GM21619 (cell line): ENCODE results near the gene TMEM204.
"Not testable (repeated sequence)": the region's sequence is repeated elsewhere in the genome, so short reads cannot be mapped to it uniquely, and the experiment has no call there.

ENCODE experiments used
- ATAC-seq: cut with Tn5 transposase; IDR thresholded peaks from one replicate; pipeline ENCODE4 v1.9.1; 2021; ENCODE audit not compliant: unreplicated experiment

The TMEM204 gene

DNA sequence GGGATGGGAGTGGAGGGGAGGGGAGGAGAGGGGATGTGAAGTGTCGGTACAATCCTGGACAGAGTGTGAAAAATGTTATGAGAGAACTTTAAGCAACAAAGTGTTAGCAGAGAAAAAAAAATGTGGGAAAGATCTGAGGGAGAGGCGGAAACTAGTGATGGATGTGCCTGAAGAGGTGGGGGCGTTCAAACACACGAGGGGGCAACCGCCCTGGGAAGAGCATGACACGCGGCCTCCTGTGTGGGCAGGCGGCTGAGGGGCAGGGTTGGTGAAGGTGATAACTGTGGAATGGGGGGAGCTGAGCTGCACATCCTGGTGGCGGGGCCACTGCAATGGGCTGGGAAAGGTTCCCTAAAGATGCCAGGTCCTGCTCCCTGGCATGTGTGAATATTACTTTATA, 48.3 kb downstream of the TMEM204 start:
- ATAC-seq: no peak

DNA sequence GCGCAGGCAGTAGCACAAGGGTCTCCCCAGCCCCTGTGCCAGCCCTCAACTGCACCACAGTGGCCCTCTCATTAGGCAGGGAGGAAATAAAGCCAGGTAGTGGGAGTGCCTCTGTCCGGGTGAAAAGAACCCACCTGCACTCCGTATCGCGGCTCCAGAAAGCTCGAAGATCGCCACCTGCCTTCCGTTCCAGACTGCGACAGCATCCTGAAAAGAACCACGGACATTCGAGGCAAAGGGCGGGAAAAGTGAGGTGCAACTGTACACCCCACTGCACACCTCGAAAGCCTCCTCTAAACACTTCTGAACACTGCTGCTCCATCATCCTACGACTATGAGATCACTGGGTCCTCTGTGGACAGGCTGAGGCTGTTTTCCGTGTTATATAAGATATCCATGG, 49.7 kb downstream of the TMEM204 start:
- ATAC-seq: no peak

DNA sequence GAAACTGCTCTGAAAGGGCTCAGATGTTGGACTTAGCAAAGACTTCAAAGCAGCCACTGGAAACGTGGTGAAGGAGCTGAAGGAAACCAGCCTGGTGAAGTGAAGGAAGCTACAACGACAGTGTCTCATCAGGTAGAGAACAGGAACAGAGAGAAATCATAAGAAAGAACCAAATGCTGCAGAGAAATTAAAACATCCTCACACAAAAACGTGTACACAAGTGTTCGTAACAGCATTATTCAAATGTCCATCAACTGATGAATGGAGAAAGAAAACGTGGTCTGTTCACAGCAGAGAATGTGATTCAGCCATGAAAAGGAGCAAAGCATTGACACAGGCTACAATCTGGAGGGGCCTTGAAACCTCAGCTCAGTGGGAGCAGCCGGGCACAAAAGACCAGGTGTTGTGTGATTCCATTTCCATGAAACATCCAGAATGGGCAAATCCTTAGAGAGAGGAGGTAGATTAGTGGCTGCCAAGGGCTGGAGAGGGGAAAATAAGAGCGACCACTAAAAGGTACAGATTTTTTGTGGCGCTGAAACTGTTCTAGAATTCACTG, 51.5 kb downstream of the TMEM204 start:
- ATAC-seq: no peak

DNA sequence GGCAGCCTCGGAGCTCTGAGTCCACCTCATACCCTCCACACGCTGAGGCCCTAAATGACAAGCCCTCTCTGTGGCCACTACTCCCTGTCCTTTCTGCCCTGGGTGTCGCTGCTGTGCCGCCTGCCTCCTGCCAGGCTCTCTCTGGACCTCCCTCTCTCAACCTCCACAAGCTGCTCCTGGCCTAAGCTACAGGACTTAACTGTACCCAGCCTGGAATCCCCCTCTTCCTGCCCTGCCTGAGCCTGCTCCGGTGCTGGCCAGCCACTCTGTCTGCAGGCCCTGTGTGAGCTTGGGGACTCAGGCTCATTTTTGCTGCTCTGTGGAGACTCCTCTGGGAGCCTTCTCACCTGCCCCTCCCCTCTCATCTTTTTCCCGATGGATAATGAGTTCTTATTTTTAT, 56.9 kb downstream of the TMEM204 start:
- ATAC-seq: no peak

DNA sequence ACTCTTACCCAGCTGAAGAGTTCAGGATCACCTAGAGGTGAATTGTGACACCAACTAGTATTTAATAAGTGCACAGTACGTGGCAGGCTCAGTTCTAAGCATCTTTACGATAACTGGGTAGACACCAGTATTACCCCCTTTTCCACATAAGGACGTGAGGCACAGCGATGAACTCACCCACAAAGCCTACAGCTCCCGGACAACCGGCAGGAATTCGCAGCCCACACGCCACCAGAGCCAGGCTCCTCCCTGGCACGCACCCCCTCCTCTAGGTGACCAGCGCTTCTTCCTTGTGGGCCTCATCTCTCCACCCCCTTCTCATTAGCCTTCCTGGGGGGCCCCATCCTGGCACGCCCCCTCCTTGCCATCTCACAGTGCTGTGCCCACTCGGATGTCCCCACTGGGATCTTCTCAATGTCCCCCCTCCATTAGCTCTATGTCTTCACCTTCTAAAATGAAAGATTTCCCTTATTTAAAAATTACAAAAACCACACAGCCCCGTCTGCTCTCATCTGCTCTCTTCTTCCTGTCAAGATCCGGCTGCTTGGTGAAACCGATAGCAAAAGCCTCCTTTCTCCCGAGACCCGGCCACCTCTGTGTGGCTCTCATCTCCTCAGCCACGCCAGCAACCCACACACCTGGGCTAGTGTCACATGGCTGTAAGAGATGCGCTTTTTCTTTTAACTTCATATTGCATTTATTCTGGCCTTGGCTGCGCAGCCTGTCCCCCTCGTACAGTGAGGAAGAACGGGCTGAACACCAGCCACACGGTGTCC, 57.7 kb downstream of the TMEM204 start:
- no peak for ATAC-seq

DNA sequence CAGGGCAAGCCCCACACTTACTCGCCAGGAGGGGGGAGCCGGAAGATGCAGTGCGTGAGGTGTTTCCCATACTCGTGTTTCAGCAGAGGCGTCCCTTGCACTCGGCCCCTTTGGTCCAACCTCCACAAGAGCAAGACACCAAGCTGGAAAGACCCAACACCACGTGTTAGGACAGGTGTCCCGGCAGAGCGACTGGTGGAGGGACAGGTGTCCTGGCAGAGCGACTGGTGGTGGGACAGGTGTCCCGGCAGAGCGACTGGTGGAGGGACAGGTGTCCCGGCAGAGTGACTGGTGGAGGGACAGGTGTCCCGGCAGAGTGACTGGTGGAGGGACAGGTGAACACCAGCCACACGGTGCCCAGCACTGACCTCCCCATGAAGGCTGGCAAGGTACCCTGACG, 59.0 kb downstream of the TMEM204 start:
- no peak for ATAC-seq

DNA sequence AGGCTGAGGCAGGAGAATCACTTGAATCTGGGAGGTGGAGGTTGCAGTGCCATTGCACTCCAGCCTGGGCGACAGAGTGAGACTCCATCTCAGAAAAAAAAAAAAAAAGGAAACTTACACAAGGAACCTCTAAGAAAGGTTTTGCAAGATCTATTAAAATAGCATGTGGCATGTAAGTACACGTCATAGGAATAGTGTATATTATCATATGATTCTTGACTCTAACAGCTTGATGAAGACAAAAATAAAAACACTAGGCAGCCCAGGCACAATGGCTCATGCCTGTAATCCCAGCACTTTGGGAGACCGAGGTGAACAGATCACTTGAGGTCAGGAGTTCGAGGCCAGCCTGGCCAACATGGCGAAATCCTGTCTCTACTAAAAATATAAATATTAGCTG, 62.0 kb downstream of the TMEM204 start:
- ATAC-seq: not testable (repeated sequence)

DNA sequence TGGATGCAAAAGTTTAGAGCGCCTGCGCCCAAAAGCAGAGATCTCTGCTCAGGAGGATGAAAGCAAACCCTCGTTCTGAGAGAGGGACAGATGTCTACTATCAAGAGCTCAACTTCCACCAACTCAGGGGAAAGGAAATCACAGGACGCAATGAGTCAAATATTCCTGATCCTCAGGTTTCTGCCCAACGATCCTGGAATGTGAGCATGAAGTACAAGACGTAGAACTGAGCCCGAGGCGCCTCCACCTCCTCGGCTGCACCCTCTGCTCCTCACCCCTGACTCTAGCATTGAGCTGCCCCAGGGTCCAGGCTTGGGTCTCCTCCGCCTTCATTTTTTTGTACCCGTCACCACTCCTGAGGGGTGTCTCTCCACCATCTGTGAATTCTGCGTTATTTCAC, 63.0 kb downstream of the TMEM204 start:
- no peak for ATAC-seq

DNA sequence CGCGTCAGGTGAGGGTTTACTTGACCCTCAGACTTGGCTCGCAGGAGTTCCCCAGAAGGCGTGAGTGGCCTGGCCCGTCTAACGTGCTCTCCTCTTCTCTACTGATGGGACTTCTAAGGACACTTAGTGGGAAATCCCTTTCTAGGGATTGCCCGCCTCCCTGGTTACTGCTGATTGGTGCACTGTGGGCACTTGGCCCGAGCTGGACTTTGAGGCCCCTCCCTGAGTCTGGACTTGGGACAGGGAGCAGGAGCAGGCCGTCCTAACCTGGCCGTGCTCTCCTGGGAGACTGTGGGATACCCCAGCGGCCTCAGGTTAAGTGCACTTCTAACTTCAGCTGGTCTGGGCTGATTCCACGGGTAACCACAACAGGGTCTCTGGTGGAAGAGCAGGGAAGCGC, 63.7 kb downstream of the TMEM204 start:
- ATAC-seq: no peak

DNA sequence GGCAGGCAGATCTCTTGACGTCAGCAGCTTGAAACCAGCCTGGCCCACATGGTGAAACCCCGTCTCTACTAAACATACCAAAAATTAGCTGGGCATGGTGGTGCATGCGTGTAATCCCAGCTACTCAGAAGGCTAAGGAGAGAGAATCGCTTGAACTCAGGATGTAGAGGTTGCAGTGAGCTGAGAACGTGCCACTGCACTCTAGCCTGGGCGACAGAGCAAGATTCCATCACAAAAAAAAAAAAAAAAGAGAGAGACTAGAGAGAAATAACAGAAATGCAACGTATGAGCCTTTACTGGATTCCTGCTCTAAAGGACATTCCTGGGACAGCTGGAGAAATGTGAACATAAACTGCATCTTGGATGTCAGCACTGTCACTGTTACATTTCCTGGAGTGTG, 67.6 kb downstream of the TMEM204 start:
- no peak for ATAC-seq

DNA sequence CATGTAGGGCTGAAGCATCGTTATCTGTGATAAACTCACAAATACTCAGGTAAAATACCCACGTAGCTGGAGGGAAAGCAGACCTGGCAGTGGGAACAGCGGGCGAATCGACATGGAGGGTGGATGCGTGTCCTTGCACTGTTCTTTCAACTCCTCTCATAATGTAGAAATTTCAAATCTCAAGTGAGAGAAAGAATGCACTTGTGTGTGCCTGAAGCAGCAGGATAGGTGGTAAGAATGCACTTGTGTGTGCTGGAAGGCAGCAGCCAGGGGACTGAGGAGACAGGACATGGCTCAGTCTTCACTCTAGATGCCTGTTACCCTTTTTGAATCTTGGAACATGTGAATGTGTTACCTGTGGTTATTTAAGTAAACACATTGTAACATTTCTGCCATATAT, 68.0 kb downstream of the TMEM204 start:
- ATAC-seq: no peak

DNA sequence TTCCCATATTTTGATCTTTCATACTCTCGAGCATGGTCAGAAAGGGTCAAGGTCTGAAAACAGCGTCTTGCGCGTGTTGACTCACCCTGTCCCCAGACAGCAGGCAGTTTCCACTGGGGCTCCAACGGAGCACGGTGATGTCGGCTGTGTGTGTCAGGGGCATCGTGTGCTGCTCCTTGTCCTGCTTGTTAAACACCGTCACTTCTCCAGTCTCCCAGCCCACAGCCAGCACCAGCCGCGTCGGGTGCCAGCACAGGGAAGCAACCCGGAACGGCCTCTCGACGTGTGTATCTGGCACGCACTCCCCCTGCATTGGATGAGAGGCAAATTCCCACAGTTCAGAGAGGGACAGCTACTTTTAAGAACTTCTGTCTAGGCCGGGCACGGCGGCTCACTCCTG, 68.8 kb downstream of the TMEM204 start:
- ATAC-seq: no peak
